Suprapubic skin (tissue), 4 donors: ENCODE measurements around the gene TTLL7. TPM values are rescaled to one million over a fixed set of nuclear protein-coding genes. Genes with fewer than 3 reads are reported as not detected.

Experiments used
- DNase-seq, 2 donors: peaks; one replicate each; pipeline ENCODE4 v3.0.0-alpha.2; 2019; ENCODE audit warnings: low spot score in 2 of 2
- H3K27ac ChIP-seq: fragments of 200-600 bp; sonication (generic); one replicate; pipeline ENCODE4 v1.5.1; 2019
- H3K27me3 ChIP-seq: fragments of 200-600 bp; sonication (generic); one replicate; pipeline ENCODE4 v1.5.1; 2019
- H3K36me3 ChIP-seq: fragments of 200-600 bp; sonication (generic); one replicate; pipeline ENCODE4 v1.5.1; 2019
- H3K4me1 ChIP-seq: fragments of 200-600 bp; sonication (generic); one replicate; pipeline ENCODE4 v1.5.1; 2019
- H3K4me3 ChIP-seq: fragments of 200-600 bp; sonication (generic); one replicate; pipeline ENCODE4 v1.5.1; 2019; ENCODE audit warnings: mild to moderate bottlenecking
- H3K9me3 ChIP-seq: fragments of 200-600 bp; sonication (generic); one replicate; pipeline ENCODE4 v1.5.1; 2019
- EP300 ChIP-seq: sonication (generic); formaldehyde crosslinking; IDR thresholded peaks from one replicate; pipeline ENCODE4 v1.6.1; 2017; ENCODE audit warnings: antibody characterized with exemption
- POLR2A ChIP-seq, 2 donors: fragments of 450-650 bp; IDR thresholded peaks; one replicate each; pipeline ENCODE4 v1.6.1; 2017; ENCODE audit warnings: antibody characterized with exemption in 2 of 2, mild to moderate bottlenecking in 2 of 2, moderate library complexity in 2 of 2
- POLR2AphosphoS5 ChIP-seq, 3 donors: sonication (generic); formaldehyde crosslinking; IDR thresholded peaks; one replicate each; pipeline ENCODE4 v1.6.1; 2017; ENCODE audit warnings: antibody characterized with exemption in 3 of 3
- WGBS: methylation state at CpG from one replicate; pipeline ENCODE4 v1.1.5; 2018; 5-methylcytosine and 5-hydroxymethylcytosine counted together
- total RNA-seq, 4 donors: library from RNA; depleted of rRNA; stranded (reverse); fragments of >200 nt; gene quantifications; one replicate each; pipeline ENCODE4 v1.1.0, GENCODE V29; 2016
- TF ChIP-seq, protein P1 (sequence below), 2 donors: fragments of 200-600 bp in 1 of 2; fragments of 450-650 bp in 1 of 2; sonication (generic) in 1 of 2; IDR thresholded peaks; one replicate each; pipeline ENCODE4 v1.5.1; 2016 to 2019; ENCODE audit warnings: antibody characterized with exemption in 2 of 2, mild to moderate bottlenecking in 1 of 2, moderate library complexity in 1 of 2

TTLL7 gene
- total RNA-seq, 4 donors from 2014 or later = 1.5 to 3.1 (median 2.3) TPM

DNA sequence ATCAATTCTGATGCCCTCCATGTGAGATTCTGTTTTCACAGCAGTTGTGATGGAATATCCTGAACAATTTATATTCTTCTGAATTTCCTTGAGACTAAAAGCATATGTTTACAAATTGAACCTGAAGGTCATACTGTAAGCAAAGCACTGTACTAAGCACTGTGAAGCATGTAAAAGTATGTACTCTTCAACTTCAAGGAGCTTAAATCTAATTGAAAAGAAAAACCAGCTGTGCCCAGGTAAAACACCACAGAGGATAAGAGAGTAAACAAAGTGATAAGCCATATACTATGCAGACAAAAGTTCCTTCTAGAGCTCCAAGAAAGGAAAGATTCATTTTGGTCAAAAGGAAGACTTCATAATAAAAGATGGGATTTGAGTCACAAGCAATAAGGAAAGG, 71.9 kb downstream of the TTLL7 start:
- TF ChIP-seq, protein P1, sequence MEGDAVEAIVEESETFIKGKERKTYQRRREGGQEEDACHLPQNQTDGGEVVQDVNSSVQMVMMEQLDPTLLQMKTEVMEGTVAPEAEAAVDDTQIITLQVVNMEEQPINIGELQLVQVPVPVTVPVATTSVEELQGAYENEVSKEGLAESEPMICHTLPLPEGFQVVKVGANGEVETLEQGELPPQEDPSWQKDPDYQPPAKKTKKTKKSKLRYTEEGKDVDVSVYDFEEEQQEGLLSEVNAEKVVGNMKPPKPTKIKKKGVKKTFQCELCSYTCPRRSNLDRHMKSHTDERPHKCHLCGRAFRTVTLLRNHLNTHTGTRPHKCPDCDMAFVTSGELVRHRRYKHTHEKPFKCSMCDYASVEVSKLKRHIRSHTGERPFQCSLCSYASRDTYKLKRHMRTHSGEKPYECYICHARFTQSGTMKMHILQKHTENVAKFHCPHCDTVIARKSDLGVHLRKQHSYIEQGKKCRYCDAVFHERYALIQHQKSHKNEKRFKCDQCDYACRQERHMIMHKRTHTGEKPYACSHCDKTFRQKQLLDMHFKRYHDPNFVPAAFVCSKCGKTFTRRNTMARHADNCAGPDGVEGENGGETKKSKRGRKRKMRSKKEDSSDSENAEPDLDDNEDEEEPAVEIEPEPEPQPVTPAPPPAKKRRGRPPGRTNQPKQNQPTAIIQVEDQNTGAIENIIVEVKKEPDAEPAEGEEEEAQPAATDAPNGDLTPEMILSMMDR (IDR thresholded peaks at IDR 0.05) = no peak
- TF ChIP-seq POLR2A (IDR thresholded peaks at IDR 0.05) (no peak), EP300 (no peak), POLR2AphosphoS5 (IDR thresholded peaks at IDR 0.05) (no peak)
- Histone ChIP-seq H3K4me3 (no peak overlapping the region), H3K9me3 (no peaks in the 10 kb centered on the region), H3K27ac (no peak overlapping the region), H3K4me1 (peaks cover 3% of the 10 kb centered on the region), H3K27me3 (no peaks in the 10 kb centered on the region), H3K36me3 (no peaks in the 10 kb centered on the region)
- DNase-seq = no peak

DNA sequence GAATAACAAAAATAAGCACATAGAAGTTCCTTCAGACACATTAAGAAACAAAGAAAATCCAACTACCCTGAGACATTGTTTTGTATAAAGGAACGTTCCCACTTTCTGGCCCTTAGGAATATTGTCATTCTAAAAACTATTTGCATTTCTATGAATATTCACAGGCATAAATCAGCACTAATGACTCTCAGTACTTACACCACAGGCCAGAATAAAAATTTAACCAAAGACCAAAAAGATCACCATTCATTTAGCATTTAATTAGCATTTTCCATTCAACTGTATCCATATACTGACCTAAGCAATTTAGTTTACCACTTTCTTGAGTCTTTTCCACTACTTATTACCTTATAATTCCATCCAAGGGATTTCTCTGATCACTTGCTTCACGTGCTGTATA, 75.4 kb downstream of the TTLL7 start:
- 86% methylated on average over 2 of the region's 2 CpGs for WGBS
- no peak for TF ChIP-seq POLR2A (IDR thresholded peaks at IDR 0.05)
- H3K4me1 ChIP-seq = peaks cover 3% of the 10 kb centered on the region

DNA sequence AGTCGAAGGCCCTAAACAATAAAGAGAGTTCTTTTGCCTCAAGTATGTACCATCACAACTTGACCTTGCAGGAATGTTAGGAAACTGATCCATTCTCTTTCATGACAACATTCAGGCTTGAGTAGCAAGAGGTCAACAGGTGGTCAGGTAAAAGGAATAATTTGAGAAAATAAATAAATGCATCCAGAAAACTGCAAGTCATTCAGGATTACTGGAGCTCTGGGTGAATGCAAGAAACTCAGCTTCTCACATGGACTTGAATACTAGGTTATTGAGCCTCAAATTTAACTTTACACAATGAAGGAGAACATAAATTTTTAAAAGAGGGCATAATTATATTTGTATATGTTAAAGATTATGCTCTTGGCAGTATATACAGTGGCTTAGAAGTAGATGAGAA, 76.5 kb downstream of the TTLL7 start:
- TF ChIP-seq POLR2AphosphoS5 (IDR thresholded peaks at IDR 0.05) (no peak), POLR2A (IDR thresholded peaks at IDR 0.05) (no peak), EP300 (no peak)
- TF ChIP-seq, protein P1 (IDR thresholded peaks at IDR 0.05) = no peak
- Histone ChIP-seq H3K27me3 (no peaks in the 10 kb centered on the region), H3K36me3 (no peaks in the 10 kb centered on the region), H3K4me1 (peaks cover 1% of the 10 kb centered on the region), H3K27ac (no peak overlapping the region), H3K9me3 (no peaks in the 10 kb centered on the region), H3K4me3 (no peak overlapping the region)
- 94% methylated on average over 1 of the region's 1 CpG for WGBS
- DNase-seq = no peak

More for the DNA sequence above, 75.4 kb downstream of the TTLL7 start:
- no peaks in the 10 kb centered on the region for H3K9me3 ChIP-seq
- no peaks in the 10 kb centered on the region for H3K36me3 ChIP-seq
- no peak for DNase-seq
- H3K27me3 ChIP-seq = no peaks in the 10 kb centered on the region
- no peak overlapping the region for H3K4me3 ChIP-seq
- no peak overlapping the region for H3K27ac ChIP-seq

DNA sequence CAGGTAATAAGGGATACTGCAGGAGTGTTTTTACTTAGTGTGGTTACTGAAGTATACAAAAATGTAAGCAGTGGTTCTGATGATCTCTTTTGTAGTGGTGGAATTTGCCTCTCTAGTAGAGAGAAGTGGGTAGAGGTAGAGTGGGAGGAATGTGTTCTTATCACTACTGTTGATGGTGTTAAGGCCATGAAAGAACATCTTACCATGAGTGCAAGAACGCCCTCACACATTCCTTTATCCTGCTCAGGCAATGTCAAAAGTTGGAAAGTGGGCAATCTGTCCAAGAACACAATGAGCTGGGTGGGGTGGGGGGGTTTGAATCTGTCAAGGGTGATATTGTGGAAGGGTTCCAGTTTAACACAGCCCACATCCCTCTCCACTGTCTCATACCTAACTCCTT, 78.6 kb downstream of the TTLL7 start:
- Histone ChIP-seq H3K27ac (no peak overlapping the region), H3K9me3 (no peaks in the 10 kb centered on the region), H3K36me3 (no peaks in the 10 kb centered on the region), H3K4me1 (no peaks in the 10 kb centered on the region), H3K27me3 (no peaks in the 10 kb centered on the region), H3K4me3 (no peak overlapping the region)
- no peak for TF ChIP-seq EP300
- TF ChIP-seq, protein P1 (IDR thresholded peaks at IDR 0.05) = no peak
- TF ChIP-seq POLR2A (IDR thresholded peaks at IDR 0.05) = no peak
- TF ChIP-seq POLR2AphosphoS5 (IDR thresholded peaks at IDR 0.05) = no peak
- no peak for DNase-seq
- WGBS = 82% methylated on average over 1 of the region's 1 CpG

DNA sequence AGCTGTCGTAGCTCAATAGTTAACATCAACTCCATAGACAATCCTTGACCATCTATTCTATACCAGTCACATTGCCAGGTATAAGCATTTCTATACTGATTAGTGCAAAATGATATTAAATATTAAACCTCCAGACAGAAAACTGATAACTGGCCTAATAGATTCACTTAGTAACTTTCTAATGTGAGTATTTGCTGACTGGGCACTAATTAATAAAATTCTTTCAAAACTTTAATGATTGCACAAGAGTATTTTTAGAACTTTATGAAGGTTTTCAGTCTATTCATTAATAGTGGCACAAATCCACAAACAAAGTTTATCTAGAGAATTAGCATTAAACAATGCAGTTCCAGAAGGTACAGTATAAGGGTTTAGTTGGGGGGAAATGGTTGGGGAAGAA, 79.1 kb downstream of the TTLL7 start:
- TF ChIP-seq EP300 (no peak), POLR2A (IDR thresholded peaks at IDR 0.05) (no peak), POLR2AphosphoS5 (IDR thresholded peaks at IDR 0.05) (no peak)
- TF ChIP-seq, protein P1 (IDR thresholded peaks at IDR 0.05) = no peak
- 88% methylated on average over 1 of the region's 1 CpG for WGBS
- DNase-seq = no peak

DNA sequence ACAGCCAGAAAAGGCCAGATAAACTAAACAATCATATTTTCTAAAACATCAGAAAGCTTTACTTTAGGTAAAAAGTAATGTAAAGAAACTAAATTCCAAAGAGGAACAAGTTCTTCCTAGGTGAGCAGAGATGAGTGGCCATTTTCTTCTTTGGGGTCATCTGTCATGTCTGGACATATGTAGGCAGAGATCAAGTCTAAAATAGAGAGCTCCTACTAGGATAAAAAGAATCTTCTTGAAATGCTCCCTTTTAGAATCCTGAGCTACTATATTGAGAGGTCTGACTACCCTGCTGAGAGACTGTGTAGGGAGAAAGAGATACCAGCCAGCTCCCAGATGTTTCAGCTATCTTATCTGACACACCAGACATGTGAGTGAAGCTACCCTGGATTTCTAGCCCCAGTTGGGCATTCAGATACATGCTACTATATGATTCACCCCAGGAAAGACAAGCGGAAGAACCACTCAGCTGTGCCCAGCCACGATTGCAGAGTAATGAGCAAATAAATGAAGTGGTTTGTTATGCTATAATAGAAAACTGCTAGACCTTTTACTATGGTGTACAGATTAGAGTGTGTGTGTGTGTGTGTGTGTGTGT, 80.1 kb downstream of the TTLL7 start:
- Histone ChIP-seq H3K4me3 (no peak overlapping the region), H3K36me3 (no peaks in the 10 kb centered on the region), H3K9me3 (no peaks in the 10 kb centered on the region), H3K27me3 (no peaks in the 10 kb centered on the region), H3K4me1 (no peaks in the 10 kb centered on the region), H3K27ac (no peak overlapping the region)
- no peak for TF ChIP-seq POLR2AphosphoS5 (IDR thresholded peaks at IDR 0.05)
- TF ChIP-seq, protein P1 (IDR thresholded peaks at IDR 0.05) = no peak
- TF ChIP-seq EP300 = no peak
- TF ChIP-seq POLR2A (IDR thresholded peaks at IDR 0.05) = no peak
- WGBS = 98% methylated on average over 2 of the region's 2 CpGs
- DNase-seq = no peak

More for the DNA sequence above, 79.1 kb downstream of the TTLL7 start:
- no peak overlapping the region for H3K27ac ChIP-seq
- no peaks in the 10 kb centered on the region for H3K4me1 ChIP-seq
- no peak overlapping the region for H3K4me3 ChIP-seq
- no peaks in the 10 kb centered on the region for H3K36me3 ChIP-seq
- no peaks in the 10 kb centered on the region for H3K9me3 ChIP-seq
- no peaks in the 10 kb centered on the region for H3K27me3 ChIP-seq
